Adrenal gland (tissue), 12 donors: ENCODE data around the gene DGKA. TPM values are rescaled to one million over a fixed set of nuclear protein-coding genes. Genes with fewer than 3 reads are reported as not detected.

Experiments used
- DNase-seq, 7 donors: peaks; one replicate each; pipeline ENCODE4 v3.0.0-alpha.2; 2019 to 2020
- H3K27ac ChIP-seq, 5 donors: fragments of 200-600 bp; sonication (generic) in 4 of 5; 1 replicate in 3 of 5; 2 replicates in 2 of 5; pipeline versions ENCODE4 v1.5.1 to v1.8.0; 2016 to 2020; ENCODE audit warnings: mild to moderate bottlenecking in 1 of 5
- H3K27me3 ChIP-seq: fragments of 200-600 bp; 2 replicates; pipeline ENCODE4 v1.8.0; 2021
- H3K36me3 ChIP-seq, 2 donors: fragments of 200-600 bp; replicated peaks in 1 of 2; 1 replicate in 1 of 2; 2 replicates in 1 of 2; pipeline versions ENCODE4 v1.5.1 to v1.8.0; 2018 to 2022
- H3K4me1 ChIP-seq, 2 donors: fragments of 200-600 bp; replicated peaks in 1 of 2; 1 replicate in 1 of 2; 2 replicates in 1 of 2; pipeline versions ENCODE4 v1.5.1 to v1.8.0; 2018 to 2021
- H3K4me3 ChIP-seq, 4 donors: fragments of 200-600 bp; sonication (generic) in 3 of 4; one replicate each; pipeline ENCODE4 v1.5.1; 2016 to 2018
- H3K9me3 ChIP-seq, 3 donors: fragments of 200-600 bp; sonication (generic) in 1 of 3; replicated peaks in 1 of 3; 1 replicate in 2 of 3; 2 replicates in 1 of 3; pipeline versions ENCODE4 v1.5.1 to v1.8.0; 2016 to 2021
- CTCF ChIP-seq, 6 experiments: fragments of 450-650 bp in 4 of 6; fragments of 200-600 bp in 2 of 6; sonication (generic) in 1 of 6; IDR thresholded peaks; 1 replicate in 5 of 6; 2 replicates in 1 of 6; pipeline versions ENCODE4 v1.5.1 to v1.8.0; 2016 to 2021; ENCODE audit warnings: antibody characterized with exemption in 6 of 6, mild to moderate bottlenecking in 2 of 6, moderate library complexity in 1 of 6
- POLR2A ChIP-seq, 2 donors: fragments of 450-650 bp; IDR thresholded peaks; one replicate each; pipeline ENCODE4 v1.6.1; 2017; ENCODE audit warnings: antibody characterized with exemption in 2 of 2, mild to moderate bottlenecking in 2 of 2, moderate library complexity in 1 of 2
- WGBS, 4 donors: extraction: QIAGEN DNeasy Blood & Tissue Kit in 2 of 4; methylation state at CpG; one replicate each; pipeline versions ENCODE4 v1.1.5 to v1.1.7; 2013 to 2017; 5-methylcytosine and 5-hydroxymethylcytosine counted together
- intact Hi-C, 2 donors: fragments of 100-400 bp; cut with DNase I; formaldehyde crosslinking; loops; one replicate each; pipeline versions ENCODE4 v1.14.1 to v1.15.0; 2022 to 2023
- polyA plus RNA-seq, 3 donors: library from polyadenylated mRNA; stranded (reverse); fragments of 200-250 nt in 2 of 3; fragments of 350-450 nt in 1 of 3; fragmentation: Illumina TruSeq in 1 of 3; extraction: RNeasy Lipid Tissue Mini Kit (QIAGEN cat#74804) in 1 of 3; gene quantifications; one replicate each; pipeline ENCODE4 v1.2.3, GENCODE V29; 2013 to 2014
- total RNA-seq, 9 donors: library from RNA; depleted of rRNA in 4 of 9; stranded (reverse); fragments of >200 nt in 4 of 9; fragments of 120-200 nt in 1 of 9; fragmentation: NEBNext Ultra II Directional in 1 of 9; extraction: Animal tissue kit (Norgen Biotek cat#: 25700) in 1 of 9; gene quantifications; one replicate each; pipeline versions ENCODE4 v1.1.0 to v1.2.4, GENCODE V29; 2013 to 2023
- donor health status: healthy with polysubstance abuse.
- donor health status: Bipolar disorder and iron deficiency.
- donor health status: DM: yes; HTN: yes; CAD: no.
- donor health status: DM: no; HTN: no; CAD: no.
- donor health status: DM: no; HTN: no; CAD: no.
- donor health status: DM: yes; HTN: yes; CAD: no.

Gene DGKA
- total and polyA plus RNA-seq, 12 donors: 16.0 to 116 (median 34.2) TPM

DNA sequence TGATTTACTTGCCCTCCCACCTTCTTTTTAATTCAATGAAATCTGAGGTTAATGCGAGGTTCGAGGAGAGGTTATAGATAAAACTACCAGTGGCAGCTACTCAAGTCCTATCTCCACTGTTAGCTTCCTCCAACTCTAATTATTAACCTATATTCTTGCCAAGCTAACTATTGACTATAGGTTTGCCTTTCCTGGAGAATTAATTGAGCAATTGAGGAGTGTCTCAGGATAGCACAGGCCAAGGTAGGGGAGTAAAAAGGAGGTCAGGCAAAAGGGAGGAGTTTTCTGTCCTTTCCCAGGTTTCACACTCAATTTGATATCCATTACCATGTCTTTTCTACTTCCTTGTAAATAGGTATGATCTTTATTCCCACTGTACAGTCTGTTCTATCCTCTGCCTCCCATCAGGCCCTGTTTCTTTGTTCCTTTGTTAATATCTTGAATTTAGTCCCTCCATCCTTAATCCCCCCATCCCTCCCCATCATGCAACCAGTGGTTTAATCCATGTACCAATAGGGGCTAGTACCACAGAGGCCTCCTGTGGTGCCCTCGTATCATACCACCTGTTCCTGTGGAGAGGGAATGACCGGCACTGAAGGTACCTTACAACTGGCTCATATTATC is 62.4 kb downstream of the DGKA start:
- WGBS, 4 donors: 74 to 77% (median 75%) methylated on average over 4 of the region's 4 CpGs
- TF ChIP-seq POLR2A (IDR thresholded peaks at IDR 0.05) (no peak), CTCF (IDR thresholded peaks at IDR 0.05) (no peak)
- DNase-seq: no peak
- peaks cover 10 to 17% of the 10 kb centered on the region in 2 donors for H3K4me1 ChIP-seq
- no peak overlapping the region for H3K4me3 ChIP-seq
- peaks cover 0 to 69% of the 10 kb centered on the region in 2 donors for H3K36me3 ChIP-seq
- no peaks in the 10 kb centered on the region for H3K27me3 ChIP-seq
- no peak overlapping the region for H3K27ac ChIP-seq
- no peaks in the 10 kb centered on the region for H3K9me3 ChIP-seq
- intact Hi-C loops: loop anchor here (5.0 kb wide), 2 partner anchors 34 to 39 kb away; no protein-coding TSS in a partner anchor

DNA sequence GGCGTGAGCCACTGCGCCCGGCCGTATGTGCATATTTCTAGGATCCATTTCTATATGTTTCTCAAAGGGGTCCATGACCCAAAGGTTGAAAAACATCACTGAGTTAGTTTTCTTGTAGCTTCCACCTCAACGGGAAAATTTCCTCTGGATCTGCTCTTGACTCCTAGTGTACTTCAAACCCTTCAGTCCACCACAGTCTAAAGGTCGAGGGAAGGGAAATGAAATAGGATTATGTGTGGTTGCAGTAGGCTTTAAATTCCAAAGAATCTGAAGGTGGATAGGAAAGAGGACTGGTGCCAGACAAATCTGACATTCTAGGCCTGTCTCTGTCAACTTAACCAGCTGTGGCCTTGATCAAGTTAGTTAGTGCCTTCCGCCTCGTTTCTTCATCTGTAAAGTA is 64.4 kb downstream of the DGKA start:
- Histone ChIP-seq H3K27ac (peak overlapping the region in 1 of 5 donors; percentile 26), H3K4me3 (no peak overlapping the region), H3K27me3 (no peaks in the 10 kb centered on the region), H3K9me3 (no peaks in the 10 kb centered on the region), H3K4me1 (peaks cover 10 to 20% of the 10 kb centered on the region in 2 donors), H3K36me3 (peaks cover 0 to 48% of the 10 kb centered on the region in 2 donors)
- no peak for DNase-seq
- intact Hi-C loops: loop anchor here in 1 of 2 donors (5.0 kb wide), 1 partner anchor 42 kb away; no protein-coding TSS in a partner anchor
- no peak for TF ChIP-seq CTCF (IDR thresholded peaks at IDR 0.05)
- TF ChIP-seq POLR2A (IDR thresholded peaks at IDR 0.05): no peak
- 68 to 73% (median 70%) methylated on average over 8 of the region's 8 CpGs for WGBS, 4 donors

GRCh38 chr12:55996201-55996714 is 65.3 kb downstream of the DGKA start:
- intact Hi-C loops: loop anchor here in 1 of 2 donors (5.0 kb wide), 1 partner anchor 41 kb away; no protein-coding TSS in a partner anchor
- peak; percentile 53 to 87 (median 69) for DNase-seq
- Histone ChIP-seq H3K27ac (peak overlapping the region; percentile 61 to 90 (median 84)), H3K9me3 (no peaks in the 10 kb centered on the region), H3K36me3 (peaks cover 0 to 39% of the 10 kb centered on the region in 2 donors), H3K27me3 (no peaks in the 10 kb centered on the region), H3K4me3 (peak overlapping the region in 2 of 4 donors; percentile 54 to 80), H3K4me1 (peaks cover 10 to 20% of the 10 kb centered on the region in 2 donors)
- TF ChIP-seq CTCF (IDR thresholded peaks at IDR 0.05) (peak; percentile 82 to 91 (median 84)), POLR2A (IDR thresholded peaks at IDR 0.05) (no peak)
- 16 to 23% (median 19%) methylated on average over 14 of the region's 14 CpGs for WGBS, 4 donors

DNA sequence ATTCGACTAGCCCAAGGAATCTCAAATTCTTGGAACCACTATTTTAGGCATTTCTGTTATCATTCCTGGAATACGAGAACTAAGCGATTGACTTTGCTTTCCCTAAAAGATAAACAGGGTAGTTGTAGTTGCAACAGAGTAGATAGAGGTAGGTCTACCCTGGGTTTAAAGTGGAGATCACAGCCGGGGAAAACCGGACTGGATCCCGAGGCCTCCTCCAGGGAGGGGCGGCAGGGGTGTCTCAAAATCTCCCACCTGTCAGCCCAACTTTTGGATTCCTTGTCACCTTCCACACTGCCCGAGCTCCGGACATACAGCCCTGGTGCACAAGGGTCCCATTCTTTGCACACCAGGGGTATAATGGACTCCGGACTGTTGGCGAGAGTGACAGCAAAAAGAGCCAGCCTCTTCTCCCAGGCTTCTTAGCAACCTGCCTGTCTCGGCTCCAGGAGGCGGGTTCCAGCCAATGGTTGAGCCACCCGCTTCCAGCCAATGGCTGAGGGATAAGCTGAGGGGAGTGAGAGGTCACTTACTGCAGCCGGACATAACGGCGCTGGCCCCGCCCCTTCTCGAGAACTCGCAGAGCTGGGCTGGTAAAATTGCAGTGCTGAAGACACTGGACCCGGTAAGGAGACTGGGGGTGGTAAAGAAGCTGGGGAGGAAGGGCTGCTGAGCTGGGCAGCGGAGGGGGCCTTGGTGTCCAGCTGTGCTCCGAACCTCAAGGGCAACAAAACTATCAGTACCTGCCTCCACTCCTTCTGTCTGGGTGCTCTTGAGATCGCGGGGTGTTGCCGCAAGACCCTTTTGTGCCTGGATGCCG is 66.0 kb downstream of the DGKA start, which contains the start of gene SUOX:
SUOX (plus strand) TSS at position 562 of the 820 bp plus-strand sequence. CDS start 4,946 bp downstream, outside the sequence.
- TF ChIP-seq CTCF (IDR thresholded peaks at IDR 0.05) (no peak), POLR2A (IDR thresholded peaks at IDR 0.05) (peak; percentile 44 to 88)
- intact Hi-C loops: loop anchor here in 1 of 2 donors (5.0 kb wide), 1 partner anchor 40 kb away; no protein-coding TSS in a partner anchor
- peaks cover 10 to 20% of the 10 kb centered on the region in 2 donors for H3K4me1 ChIP-seq
- peak within 1 kb of the TSS; percentile 61 to 90 (median 84) for H3K27ac ChIP-seq
- no peaks in the 10 kb centered on the region for H3K9me3 ChIP-seq
- peak; percentile 96 to 99 (median 99) for DNase-seq
- WGBS, 4 donors: 0 to 3% (median 2%) methylated on average over 11 to 27 of the region's 27 CpGs
- H3K36me3 ChIP-seq: peaks cover 0 to 34% of the 10 kb centered on the region in 2 donors
- peak within 1 kb of the TSS; percentile 37 to 87 (median 64) for H3K4me3 ChIP-seq
- H3K27me3 ChIP-seq: no peaks in the 10 kb centered on the region
